ENCODE data around the gene PDGFRA.
A peak's percentile ranks its signal among the peaks of the same experiment; 100 is the strongest.
"Not testable (repeated sequence)": the region's sequence is repeated elsewhere in the genome, so short reads cannot be mapped to it uniquely, and the experiment has no call there.

PDGFRA gene

GRCh38 chr4:54322818-54323417 is 93.8 kb downstream of the PDGFRA start:
- peak; percentile 52 to 56 for DNase-seq

DNA sequence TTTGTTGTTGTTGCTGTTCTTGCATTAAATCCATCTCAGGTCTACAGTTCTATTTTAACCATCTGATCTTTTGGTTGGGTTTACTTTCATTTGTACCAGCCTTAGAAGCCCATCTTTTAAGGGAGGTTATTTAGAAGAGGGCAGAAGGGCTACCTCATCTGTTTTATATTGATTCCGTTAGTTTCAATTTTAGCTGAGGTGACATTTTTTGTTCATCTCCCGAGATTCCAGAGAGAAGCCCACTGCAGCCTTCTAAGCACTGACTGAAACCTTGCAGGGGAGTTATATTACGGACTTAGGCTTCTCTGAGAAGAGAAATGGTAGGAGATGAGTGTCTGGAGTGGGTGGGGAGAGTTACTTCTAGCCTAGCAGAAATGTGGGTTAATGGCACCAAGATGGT is 101.8 kb downstream of the PDGFRA start:
- DNase-seq: no peak

DNA sequence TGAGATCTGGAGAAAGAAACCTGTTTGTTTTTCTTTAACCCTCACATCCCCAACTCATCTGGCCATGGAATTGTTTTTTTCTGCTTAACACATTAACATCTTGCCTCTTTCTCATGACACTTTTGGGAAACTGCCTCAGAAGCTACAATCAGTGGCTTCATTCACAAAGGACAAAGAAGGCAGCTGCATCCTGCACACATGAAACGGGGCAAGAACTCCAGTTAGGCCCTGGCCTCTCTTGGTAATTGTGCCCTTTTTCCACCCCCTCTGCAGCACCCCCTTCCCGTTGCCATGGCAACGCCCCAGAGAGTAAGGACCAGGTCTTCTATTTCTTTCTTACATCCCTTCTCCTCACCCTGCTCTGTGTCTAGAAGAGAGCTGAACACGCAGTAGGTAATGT is 103.4 kb downstream of the PDGFRA start:
- no peak for DNase-seq

DNA sequence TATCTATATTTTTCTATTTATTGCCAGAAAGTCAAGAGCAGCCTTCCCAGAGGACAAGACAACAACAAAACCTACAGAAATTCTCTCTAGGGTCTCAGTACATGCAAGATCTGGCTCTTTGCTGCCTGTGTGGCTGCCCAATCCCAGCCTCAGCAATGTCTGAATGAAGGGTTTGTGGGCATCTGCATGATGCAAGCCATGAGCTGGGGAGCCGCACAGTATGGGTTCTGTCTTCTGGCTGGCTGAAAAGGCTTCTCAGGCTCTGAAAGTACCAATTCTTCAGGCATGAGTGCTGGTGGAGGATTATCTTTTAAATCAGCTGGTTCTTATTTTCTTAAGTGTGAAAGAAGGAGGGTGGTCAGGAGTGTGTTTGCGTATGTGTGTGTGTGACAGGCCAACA is 104.6 kb downstream of the PDGFRA start:
- no peak for DNase-seq

- DNase-seq: not testable (repeated sequence)
These were observed 105.7 kb downstream of the PDGFRA start for GRCh38 chr4:54334769-54335168.

GRCh38 chr4:54337009-54337408 is 107.9 kb downstream of the PDGFRA start:
- no peak for DNase-seq

GRCh38 chr4:54342067-54342466 is 113.0 kb downstream of the PDGFRA start:
- not testable (repeated sequence) for DNase-seq

Measured in activated CD4-positive, alpha-beta T cell treated with anti-CD3 and anti-CD28 coated beads, Interleukin-2, amount 50 U/mL, for 48 hours (primary cell).